ENCODE measurements around the gene RBM12. TPM values are rescaled to one million over a fixed set of nuclear protein-coding genes. Genes with fewer than 3 reads are reported as not detected.
A peak's percentile ranks its signal among the peaks of the same experiment; 100 is the strongest.

Gene RBM12
- total RNA-seq, 4 donors from 2014 or later, result 24.9 to 35.0 (median 30.8) TPM

- no peak overlapping the region for H3K4me3 ChIP-seq
- no peaks in the 10 kb centered on the region for H3K27me3 ChIP-seq
- H3K27ac ChIP-seq, result no peak overlapping the region
- no peak for DNase-seq (ENCODE audit: low spot score in 2 of 2)
- peaks cover 0 to 33% (median 27%) of the 10 kb centered on the region in 4 donors for H3K4me1 ChIP-seq
- H3K9me3 ChIP-seq, result no peaks in the 10 kb centered on the region
- peaks cover 1 to 46% (median 8%) of the 10 kb centered on the region in 3 donors for H3K36me3 ChIP-seq
- WGBS, 2 donors, result 91 to 92% methylated on average over 11 of the region's 11 CpGs
- TF ChIP-seq POLR2A (IDR thresholded peaks at IDR 0.05) (no peak), CTCF (IDR thresholded peaks at IDR 0.05) (no peak), EP300 (IDR thresholded peaks at IDR 0.05) (no peak)
Observed at GRCh38 chr20:35620818-35621559, 43.7 kb downstream of the RBM12 start.

DNA sequence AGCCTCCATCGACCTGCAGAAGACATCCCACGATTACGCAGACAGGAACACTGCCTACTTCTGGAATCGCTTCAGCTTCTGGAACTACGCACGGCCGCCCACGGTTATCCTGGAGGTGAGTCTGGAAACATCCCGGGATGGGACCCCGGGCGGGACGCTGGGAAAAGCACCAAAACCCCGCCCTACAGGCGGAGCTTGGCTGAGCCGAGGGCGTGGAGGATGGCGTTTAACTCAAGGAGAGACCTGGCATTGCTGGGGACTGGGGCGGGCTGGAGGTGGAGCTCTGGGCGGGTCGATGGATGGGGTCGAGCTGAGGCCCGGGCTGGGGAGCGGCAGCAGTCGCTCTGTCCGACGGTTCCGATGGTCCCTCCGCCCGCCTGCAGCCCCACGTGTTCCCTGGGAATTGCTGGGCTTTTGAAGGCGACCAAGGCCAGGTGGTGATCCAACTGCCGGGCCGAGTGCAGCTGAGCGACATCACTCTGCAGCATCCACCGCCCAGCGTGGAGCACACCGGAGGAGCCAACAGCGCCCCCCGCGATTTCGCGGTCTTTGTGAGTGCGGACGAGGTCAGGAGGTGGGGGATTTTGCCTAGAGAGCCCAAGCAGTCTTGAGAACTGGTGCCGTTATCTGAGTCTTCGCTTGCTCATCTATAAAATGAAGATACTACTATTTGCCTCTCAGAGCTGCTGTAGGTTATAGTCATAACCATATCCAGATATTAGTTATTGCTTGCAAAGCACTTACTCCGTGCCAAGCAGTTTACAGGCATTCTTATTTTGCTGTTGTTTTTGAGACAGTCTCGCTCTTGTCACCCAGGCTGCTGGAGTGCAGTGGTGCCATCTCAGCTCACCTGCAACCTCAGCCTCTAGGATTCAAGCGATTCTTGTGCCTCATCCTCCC lies 45.3 kb downstream of the RBM12 start:
- 7 to 9% methylated on average over 35 to 44 of the region's 49 CpGs for WGBS, 2 donors
- H3K4me3 ChIP-seq, result peak overlapping the region; percentile 14 to 55 (median 37)
- H3K4me1 ChIP-seq, result peaks cover 0 to 41% (median 27%) of the 10 kb centered on the region in 4 donors
- H3K9me3 ChIP-seq, result no peaks in the 10 kb centered on the region
- DNase-seq (ENCODE audit: low spot score in 2 of 2), result peak; percentile 48 to 52
- H3K36me3 ChIP-seq, result peaks cover 0 to 31% (median 0%) of the 10 kb centered on the region in 3 donors
- no peaks in the 10 kb centered on the region for H3K27me3 ChIP-seq
- TF ChIP-seq POLR2A (IDR thresholded peaks at IDR 0.05) (no peak), CTCF (IDR thresholded peaks at IDR 0.05) (peak in 2 of 5 experiments; percentile 16 to 19), EP300 (IDR thresholded peaks at IDR 0.05) (no peak)
- H3K27ac ChIP-seq, result peak overlapping the region in 3 of 4 donors; percentile 73 to 94 (median 81)

GRCh38 chr20:35618263-35619131 lies 46.2 kb downstream of the RBM12 start:
- Histone ChIP-seq H3K4me1 (peaks cover 0 to 41% (median 27%) of the 10 kb centered on the region in 4 donors), H3K4me3 (peak overlapping the region; percentile 14 to 75 (median 37)), H3K9me3 (no peaks in the 10 kb centered on the region), H3K27ac (peak overlapping the region in 3 of 4 donors; percentile 73 to 94 (median 81)), H3K27me3 (no peaks in the 10 kb centered on the region), H3K36me3 (peaks cover 0 to 27% (median 0%) of the 10 kb centered on the region in 3 donors)
- DNase-seq (ENCODE audit: low spot score in 2 of 2), result no peak
- 7 to 17% methylated on average over 14 to 20 of the region's 35 CpGs for WGBS, 2 donors
- TF ChIP-seq POLR2A (IDR thresholded peaks at IDR 0.05), result no peak
- TF ChIP-seq EP300 (IDR thresholded peaks at IDR 0.05), result no peak
- TF ChIP-seq CTCF (IDR thresholded peaks at IDR 0.05), result no peak

- H3K27ac ChIP-seq, result peak overlapping the region; percentile 28 to 94 (median 77)
- TF ChIP-seq EP300 (IDR thresholded peaks at IDR 0.05) (no peak), POLR2A (IDR thresholded peaks at IDR 0.05) (peak in 1 of 2 donors; percentile 4), CTCF (IDR thresholded peaks at IDR 0.05) (peak; percentile 5 to 56 (median 25))
- H3K4me3 ChIP-seq, result peak overlapping the region; percentile 55 to 75 (median 64)
- 9 to 12% methylated on average over 15 to 22 of the region's 22 CpGs for WGBS, 2 donors
- H3K36me3 ChIP-seq, result peaks cover 0 to 18% (median 0%) of the 10 kb centered on the region in 3 donors
- no peaks in the 10 kb centered on the region for H3K27me3 ChIP-seq
- H3K4me1 ChIP-seq, result peaks cover 0 to 41% (median 27%) of the 10 kb centered on the region in 4 donors
- H3K9me3 ChIP-seq, result no peaks in the 10 kb centered on the region
- DNase-seq (ENCODE audit: low spot score in 2 of 2), result peak in 1 of 2 donors; percentile 27
Observed at GRCh38 chr20:35617397-35618262, 47.1 kb downstream of the RBM12 start.

Measured in tibial nerve (tissue), 4 donors.